ENCODE data around the gene SPAG4.

Gene SPAG4

GRCh38 chr20:35600176-35600992 lies 15.2 kb upstream of the SPAG4 start:
- no peak for DNase-seq

GRCh38 chr20:35600993-35601973 lies 14.3 kb upstream of the SPAG4 start:
- DNase-seq = peak; percentile 28

GRCh38 chr20:35601990-35602389 lies 13.6 kb upstream of the SPAG4 start:
- no peak for DNase-seq

GRCh38 chr20:35602851-35603495 lies 12.7 kb upstream of the SPAG4 start:
- DNase-seq = no peak

- DNase-seq = no peak
Measured at GRCh38 chr20:35603695-35604448, 11.8 kb upstream of the SPAG4 start.

GRCh38 chr20:35604449-35604747 lies 11.2 kb upstream of the SPAG4 start:
- DNase-seq = no peak

GRCh38 chr20:35606127-35606526 lies 9.5 kb upstream of the SPAG4 start:
- no peak for DNase-seq

GRCh38 chr20:35607003-35607735 lies 8.5 kb upstream of the SPAG4 start:
- no peak for DNase-seq

GRCh38 chr20:35610833-35611427 lies 4.7 kb upstream of the SPAG4 start:
- DNase-seq = no peak

GRCh38 chr20:35611482-35611881 lies 4.1 kb upstream of the SPAG4 start:
- DNase-seq = no peak

- DNase-seq = no peak
Measured at GRCh38 chr20:35616465-35617396, 1.1 kb downstream of the SPAG4 start.

- peak; percentile 16 for DNase-seq
Measured at GRCh38 chr20:35617397-35618262, 2.0 kb downstream of the SPAG4 start.

- no peak for DNase-seq
Measured at GRCh38 chr20:35618263-35619131, 2.9 kb downstream of the SPAG4 start.

- DNase-seq = peak; percentile 89
Measured at GRCh38 chr20:35619196-35620095, 3.8 kb downstream of the SPAG4 start.

- DNase-seq = no peak
Measured at GRCh38 chr20:35620818-35621559, 5.4 kb downstream of the SPAG4 start.

- DNase-seq = no peak
Measured at GRCh38 chr20:35621560-35621946, 5.9 kb downstream of the SPAG4 start.

Measured in NCI-H524 treated with DMSO at 0.1 percent for 48 hours (cell line).